SK-N-SH treated with all-trans-retinoic acid at 6 μM for 48 hours (cell line): Measurements from ENCODE around the gene ANKFN1.

Experiments used
- ARNTL ChIP-seq: fragments of 450-650 bp; formaldehyde crosslinking; IDR thresholded peaks from 2 replicates; pipeline ENCODE4 v1.5.0; 2020; ENCODE audit warnings: low read depth, mild to moderate bottlenecking, moderate library complexity, borderline replicate concordance
- CSDC2 ChIP-seq: fragments of 250-450 bp; sonication (Bioruptor Pico); IDR thresholded peaks from 2 replicates; pipeline ENCODE4 v1.5.0; 2020; ENCODE audit warnings: mild to moderate bottlenecking, moderate library complexity
- RARB ChIP-seq: fragments of 250-450 bp; sonication (Bioruptor Pico); IDR thresholded peaks from 2 replicates; pipeline ENCODE4 v1.8.0; 2021; ENCODE audit warnings: mild to moderate bottlenecking, moderate library complexity
- TCF4 ChIP-seq: fragments of 250-450 bp; sonication (Bioruptor Pico); IDR thresholded peaks from 2 replicates; pipeline ENCODE4 v1.8.0; 2021; ENCODE audit warnings: mild to moderate bottlenecking, moderate library complexity, borderline replicate concordance
- ZFP3 ChIP-seq: fragments of 250-450 bp; sonication (Bioruptor Pico); IDR thresholded peaks from 2 replicates; pipeline ENCODE4 v1.5.0; 2020; ENCODE audit warnings: mild to moderate bottlenecking, moderate library complexity
- ZFP30 ChIP-seq: fragments of 450-650 bp; formaldehyde crosslinking; IDR thresholded peaks from 2 replicates; pipeline ENCODE4 v1.5.0; 2022; ENCODE audit warnings: mild to moderate bottlenecking, moderate library complexity
- ZNF565 ChIP-seq: fragments of 450-650 bp; formaldehyde crosslinking; conservative IDR thresholded peaks from 2 replicates; pipeline ENCODE4 v1.5.0; 2020; ENCODE audit warnings: low read depth, mild to moderate bottlenecking, moderate library complexity
- ZNF70 ChIP-seq: fragments of 450-650 bp; formaldehyde crosslinking; IDR thresholded peaks from 2 replicates; pipeline ENCODE4 v1.5.0; 2020; ENCODE audit warnings: mild to moderate bottlenecking, moderate library complexity
- ZNF8 ChIP-seq: fragments of 450-650 bp; formaldehyde crosslinking; IDR thresholded peaks from 2 replicates; pipeline ENCODE4 v1.5.0; 2020; ENCODE audit warnings: mild to moderate bottlenecking, moderate library complexity
- TF ChIP-seq, protein P1 (sequence below): fragments of 250-450 bp; sonication (Bioruptor Pico); IDR thresholded peaks from 2 replicates; pipeline ENCODE4 v1.8.0; 2021; ENCODE audit warnings: low read depth, mild to moderate bottlenecking, moderate library complexity, borderline replicate concordance
- TF ChIP-seq, protein P2 (sequence below): fragments of 250-450 bp; sonication (Bioruptor Pico); IDR thresholded peaks from 2 replicates; pipeline ENCODE4 v1.8.0; 2020; ENCODE audit warnings: mild to moderate bottlenecking, moderate library complexity, borderline replicate concordance
- TF ChIP-seq, protein P3 (sequence below): fragments of 250-450 bp; sonication (Bioruptor Pico); IDR thresholded peaks from 2 replicates; pipeline ENCODE4 v1.5.0; 2020; ENCODE audit warnings: mild to moderate bottlenecking, moderate library complexity
- TF ChIP-seq, protein P4 (sequence below): fragments of 250-450 bp; sonication (Bioruptor Pico); IDR thresholded peaks from 2 replicates; pipeline ENCODE4 v1.5.1; 2020; ENCODE audit warnings: low read depth, mild to moderate bottlenecking, moderate library complexity
- TF ChIP-seq, protein P5 (sequence below): fragments of 250-450 bp; sonication (Bioruptor Pico); IDR thresholded peaks from 2 replicates; pipeline ENCODE4 v1.5.1; 2021; ENCODE audit warnings: mild to moderate bottlenecking, moderate library complexity

DNA sequence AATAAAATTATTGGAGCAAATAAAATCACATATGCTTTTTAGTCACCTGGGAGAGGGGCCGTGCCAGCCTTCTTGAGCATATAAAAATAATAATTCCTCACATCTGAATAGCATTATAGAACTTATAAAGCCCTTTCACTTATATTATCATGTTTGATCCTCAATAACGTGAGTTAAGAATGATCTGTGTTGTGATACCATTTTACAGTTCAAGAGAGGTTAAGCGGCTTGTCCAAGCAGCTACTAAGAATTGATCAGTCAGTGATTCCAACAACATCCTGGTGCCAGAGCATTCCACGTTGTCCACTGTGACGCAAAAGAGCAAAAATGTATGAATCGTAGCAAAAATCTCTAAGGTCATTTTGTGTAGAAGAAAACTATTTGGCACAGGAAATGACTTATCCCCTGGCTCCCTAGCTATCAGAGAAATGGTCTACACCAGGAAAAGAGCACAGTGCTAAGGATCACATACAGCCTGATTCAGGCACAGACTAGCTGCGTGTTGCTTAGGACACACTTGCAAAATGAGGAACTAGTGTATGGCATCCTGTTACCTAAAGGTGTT, 33.0 kb downstream of the ANKFN1 start:
- TF ChIP-seq, protein P1, sequence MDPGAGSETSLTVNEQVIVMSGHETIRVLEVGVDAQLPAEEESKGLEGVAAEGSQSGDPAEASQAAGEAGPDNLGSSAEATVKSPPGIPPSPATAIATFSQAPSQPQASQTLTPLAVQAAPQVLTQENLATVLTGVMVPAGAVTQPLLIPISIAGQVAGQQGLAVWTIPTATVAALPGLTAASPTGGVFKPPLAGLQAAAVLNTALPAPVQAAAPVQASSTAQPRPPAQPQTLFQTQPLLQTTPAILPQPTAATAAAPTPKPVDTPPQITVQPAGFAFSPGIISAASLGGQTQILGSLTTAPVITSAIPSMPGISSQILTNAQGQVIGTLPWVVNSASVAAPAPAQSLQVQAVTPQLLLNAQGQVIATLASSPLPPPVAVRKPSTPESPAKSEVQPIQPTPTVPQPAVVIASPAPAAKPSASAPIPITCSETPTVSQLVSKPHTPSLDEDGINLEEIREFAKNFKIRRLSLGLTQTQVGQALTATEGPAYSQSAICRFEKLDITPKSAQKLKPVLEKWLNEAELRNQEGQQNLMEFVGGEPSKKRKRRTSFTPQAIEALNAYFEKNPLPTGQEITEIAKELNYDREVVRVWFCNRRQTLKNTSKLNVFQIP, result no peak
- TF ChIP-seq CSDC2 (CRISPR knock-in tag) (no peak), ZFP30 (CRISPR knock-in tag) (no peak), ZNF565 (CRISPR knock-in tag) (no peak), ZNF8 (no peak), ARNTL (CRISPR knock-in tag) (no peak), ZFP3 (CRISPR knock-in tag) (no peak), RARB (CRISPR knock-in tag) (no peak), TCF4 (no peak), ZNF70 (CRISPR knock-in tag) (no peak)
- TF ChIP-seq, protein P2, sequence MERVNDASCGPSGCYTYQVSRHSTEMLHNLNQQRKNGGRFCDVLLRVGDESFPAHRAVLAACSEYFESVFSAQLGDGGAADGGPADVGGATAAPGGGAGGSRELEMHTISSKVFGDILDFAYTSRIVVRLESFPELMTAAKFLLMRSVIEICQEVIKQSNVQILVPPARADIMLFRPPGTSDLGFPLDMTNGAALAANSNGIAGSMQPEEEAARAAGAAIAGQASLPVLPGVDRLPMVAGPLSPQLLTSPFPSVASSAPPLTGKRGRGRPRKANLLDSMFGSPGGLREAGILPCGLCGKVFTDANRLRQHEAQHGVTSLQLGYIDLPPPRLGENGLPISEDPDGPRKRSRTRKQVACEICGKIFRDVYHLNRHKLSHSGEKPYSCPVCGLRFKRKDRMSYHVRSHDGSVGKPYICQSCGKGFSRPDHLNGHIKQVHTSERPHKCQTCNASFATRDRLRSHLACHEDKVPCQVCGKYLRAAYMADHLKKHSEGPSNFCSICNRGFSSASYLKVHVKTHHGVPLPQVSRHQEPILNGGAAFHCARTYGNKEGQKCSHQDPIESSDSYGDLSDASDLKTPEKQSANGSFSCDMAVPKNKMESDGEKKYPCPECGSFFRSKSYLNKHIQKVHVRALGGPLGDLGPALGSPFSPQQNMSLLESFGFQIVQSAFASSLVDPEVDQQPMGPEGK (CRISPR knock-in tag), result no peak
- TF ChIP-seq, protein P3, sequence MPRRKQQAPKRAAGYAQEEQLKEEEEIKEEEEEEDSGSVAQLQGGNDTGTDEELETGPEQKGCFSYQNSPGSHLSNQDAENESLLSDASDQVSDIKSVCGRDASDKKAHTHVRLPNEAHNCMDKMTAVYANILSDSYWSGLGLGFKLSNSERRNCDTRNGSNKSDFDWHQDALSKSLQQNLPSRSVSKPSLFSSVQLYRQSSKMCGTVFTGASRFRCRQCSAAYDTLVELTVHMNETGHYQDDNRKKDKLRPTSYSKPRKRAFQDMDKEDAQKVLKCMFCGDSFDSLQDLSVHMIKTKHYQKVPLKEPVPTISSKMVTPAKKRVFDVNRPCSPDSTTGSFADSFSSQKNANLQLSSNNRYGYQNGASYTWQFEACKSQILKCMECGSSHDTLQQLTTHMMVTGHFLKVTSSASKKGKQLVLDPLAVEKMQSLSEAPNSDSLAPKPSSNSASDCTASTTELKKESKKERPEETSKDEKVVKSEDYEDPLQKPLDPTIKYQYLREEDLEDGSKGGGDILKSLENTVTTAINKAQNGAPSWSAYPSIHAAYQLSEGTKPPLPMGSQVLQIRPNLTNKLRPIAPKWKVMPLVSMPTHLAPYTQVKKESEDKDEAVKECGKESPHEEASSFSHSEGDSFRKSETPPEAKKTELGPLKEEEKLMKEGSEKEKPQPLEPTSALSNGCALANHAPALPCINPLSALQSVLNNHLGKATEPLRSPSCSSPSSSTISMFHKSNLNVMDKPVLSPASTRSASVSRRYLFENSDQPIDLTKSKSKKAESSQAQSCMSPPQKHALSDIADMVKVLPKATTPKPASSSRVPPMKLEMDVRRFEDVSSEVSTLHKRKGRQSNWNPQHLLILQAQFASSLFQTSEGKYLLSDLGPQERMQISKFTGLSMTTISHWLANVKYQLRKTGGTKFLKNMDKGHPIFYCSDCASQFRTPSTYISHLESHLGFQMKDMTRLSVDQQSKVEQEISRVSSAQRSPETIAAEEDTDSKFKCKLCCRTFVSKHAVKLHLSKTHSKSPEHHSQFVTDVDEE (CRISPR knock-in tag), result no peak
- TF ChIP-seq, protein P4, sequence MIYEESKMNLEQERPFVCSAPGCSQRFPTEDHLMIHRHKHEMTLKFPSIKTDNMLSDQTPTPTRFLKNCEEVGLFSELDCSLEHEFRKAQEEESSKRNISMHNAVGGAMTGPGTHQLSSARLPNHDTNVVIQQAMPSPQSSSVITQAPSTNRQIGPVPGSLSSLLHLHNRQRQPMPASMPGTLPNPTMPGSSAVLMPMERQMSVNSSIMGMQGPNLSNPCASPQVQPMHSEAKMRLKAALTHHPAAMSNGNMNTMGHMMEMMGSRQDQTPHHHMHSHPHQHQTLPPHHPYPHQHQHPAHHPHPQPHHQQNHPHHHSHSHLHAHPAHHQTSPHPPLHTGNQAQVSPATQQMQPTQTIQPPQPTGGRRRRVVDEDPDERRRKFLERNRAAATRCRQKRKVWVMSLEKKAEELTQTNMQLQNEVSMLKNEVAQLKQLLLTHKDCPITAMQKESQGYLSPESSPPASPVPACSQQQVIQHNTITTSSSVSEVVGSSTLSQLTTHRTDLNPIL (CRISPR knock-in tag), result no peak
- TF ChIP-seq, protein P5, sequence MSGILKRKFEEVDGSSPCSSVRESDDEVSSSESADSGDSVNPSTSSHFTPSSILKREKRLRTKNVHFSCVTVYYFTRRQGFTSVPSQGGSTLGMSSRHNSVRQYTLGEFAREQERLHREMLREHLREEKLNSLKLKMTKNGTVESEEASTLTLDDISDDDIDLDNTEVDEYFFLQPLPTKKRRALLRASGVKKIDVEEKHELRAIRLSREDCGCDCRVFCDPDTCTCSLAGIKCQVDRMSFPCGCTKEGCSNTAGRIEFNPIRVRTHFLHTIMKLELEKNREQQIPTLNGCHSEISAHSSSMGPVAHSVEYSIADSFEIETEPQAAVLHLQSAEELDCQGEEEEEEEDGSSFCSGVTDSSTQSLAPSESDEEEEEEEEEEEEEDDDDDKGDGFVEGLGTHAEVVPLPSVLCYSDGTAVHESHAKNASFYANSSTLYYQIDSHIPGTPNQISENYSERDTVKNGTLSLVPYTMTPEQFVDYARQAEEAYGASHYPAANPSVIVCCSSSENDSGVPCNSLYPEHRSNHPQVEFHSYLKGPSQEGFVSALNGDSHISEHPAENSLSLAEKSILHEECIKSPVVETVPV (CRISPR knock-in tag), result no peak
